Activated T-helper 17 cell treated with anti-CD3 and anti-CD28 coated beads, Interleukin-2, amount 50 U/mL, for 72 hours (primary cell): ENCODE measurements around the gene CTBP1. TPM values are rescaled to one million over a fixed set of nuclear protein-coding genes. Genes with fewer than 3 reads are reported as not detected.

Source experiments
- ATAC-seq: fragments of 150-1000 bp; cut with Tn5 transposase; replicated peaks from 2 replicates; pipeline ENCODE4 v1.10.0; 2021; ENCODE audit warnings: mild to moderate bottlenecking, moderate library complexity
- H3K27ac Mint-ChIP-seq: one replicate; pipeline ENCODE4 v1.8.0; 2022; ENCODE audit warnings: mixed read lengths
- H3K27me3 Mint-ChIP-seq: one replicate; pipeline ENCODE4 v1.8.0; 2022; ENCODE audit warnings: mixed read lengths
- H3K36me3 Mint-ChIP-seq: one replicate; pipeline ENCODE4 v1.8.0; 2022; ENCODE audit warnings: low read depth, mild to moderate bottlenecking, mixed read lengths
- H3K4me1 Mint-ChIP-seq: one replicate; pipeline ENCODE4 v1.8.0; 2022; ENCODE audit warnings: mixed read lengths
- H3K4me3 Mint-ChIP-seq: one replicate; pipeline ENCODE4 v1.8.0; 2022; ENCODE audit warnings: mild to moderate bottlenecking, mixed read lengths
- H3K9me3 Mint-ChIP-seq: one replicate; pipeline ENCODE4 v1.8.0; 2022; ENCODE audit warnings: mixed read lengths
- total RNA-seq, 2 donors: library from RNA; stranded (reverse); gene quantifications; one replicate each; pipeline ENCODE4 v1.2.3, GENCODE V29; 2022

Gene CTBP1
- total RNA-seq, 2 donors from 2014 or later: 117 to 173 TPM

GRCh38 chr4:1194010-1194900 is 54.7 kb downstream of the CTBP1 start:
- Mint-ChIP-seq H3K27ac (no peak overlapping the region), H3K4me3 (no peak overlapping the region), H3K36me3 (no peaks in the 10 kb centered on the region), H3K9me3 (no peaks in the 10 kb centered on the region), H3K27me3 (no peaks in the 10 kb centered on the region), H3K4me1 (no peaks in the 10 kb centered on the region)
- ATAC-seq: no peak

- no peak for ATAC-seq
- Mint-ChIP-seq H3K36me3 (no peaks in the 10 kb centered on the region), H3K4me1 (no peaks in the 10 kb centered on the region), H3K9me3 (no peaks in the 10 kb centered on the region), H3K27ac (no peak overlapping the region), H3K27me3 (no peaks in the 10 kb centered on the region), H3K4me3 (no peak overlapping the region)
Observed at GRCh38 chr4:1193206-1194009, 55.5 kb downstream of the CTBP1 start.

GRCh38 chr4:1192493-1193205 is 56.3 kb downstream of the CTBP1 start:
- H3K9me3 Mint-ChIP-seq: no peaks in the 10 kb centered on the region
- no peaks in the 10 kb centered on the region for H3K4me1 Mint-ChIP-seq

GRCh38 chr4:1192091-1192492 is 56.8 kb downstream of the CTBP1 start:
- Mint-ChIP-seq H3K9me3 (no peaks in the 10 kb centered on the region), H3K4me3 (no peak overlapping the region), H3K4me1 (peaks cover 3% of the 10 kb centered on the region), H3K36me3 (no peaks in the 10 kb centered on the region), H3K27ac (no peak overlapping the region), H3K27me3 (no peaks in the 10 kb centered on the region)
- no peak for ATAC-seq

More at GRCh38 chr4:1192493-1193205, 56.3 kb downstream of the CTBP1 start:
- H3K4me3 Mint-ChIP-seq: no peak overlapping the region
- H3K27ac Mint-ChIP-seq: no peak overlapping the region
- ATAC-seq: no peak
- no peaks in the 10 kb centered on the region for H3K36me3 Mint-ChIP-seq
- H3K27me3 Mint-ChIP-seq: no peaks in the 10 kb centered on the region

GRCh38 chr4:1191621-1192020 is 57.3 kb downstream of the CTBP1 start:
- no peaks in the 10 kb centered on the region for H3K36me3 Mint-ChIP-seq
- H3K4me1 Mint-ChIP-seq: peaks cover 5% of the 10 kb centered on the region
- no peak for ATAC-seq
- H3K27me3 Mint-ChIP-seq: no peaks in the 10 kb centered on the region
- no peak overlapping the region for H3K4me3 Mint-ChIP-seq
- H3K27ac Mint-ChIP-seq: no peak overlapping the region
- no peaks in the 10 kb centered on the region for H3K9me3 Mint-ChIP-seq

- no peaks in the 10 kb centered on the region for H3K27me3 Mint-ChIP-seq
- ATAC-seq: peak; percentile 97
- peaks cover 5% of the 10 kb centered on the region for H3K4me1 Mint-ChIP-seq
- no peak overlapping the region for H3K4me3 Mint-ChIP-seq
- no peaks in the 10 kb centered on the region for H3K9me3 Mint-ChIP-seq
- H3K36me3 Mint-ChIP-seq: no peaks in the 10 kb centered on the region
- H3K27ac Mint-ChIP-seq: no peak overlapping the region
Observed at GRCh38 chr4:1187182-1187581, 61.7 kb downstream of the CTBP1 start.

- Mint-ChIP-seq H3K4me3 (peak overlapping the region; percentile 43), H3K27ac (no peak overlapping the region), H3K4me1 (peaks cover 5% of the 10 kb centered on the region), H3K27me3 (peaks cover 5% of the 10 kb centered on the region), H3K9me3 (peaks cover 7% of the 10 kb centered on the region), H3K36me3 (no peaks in the 10 kb centered on the region)
- no peak for ATAC-seq
Observed at GRCh38 chr4:1183985-1184773, 64.8 kb downstream of the CTBP1 start.

- Mint-ChIP-seq H3K36me3 (no peaks in the 10 kb centered on the region), H3K27me3 (peaks cover 5% of the 10 kb centered on the region), H3K4me3 (no peak overlapping the region), H3K9me3 (peaks cover 7% of the 10 kb centered on the region), H3K27ac (no peak overlapping the region), H3K4me1 (peaks cover 4% of the 10 kb centered on the region)
- ATAC-seq: no peak
Observed at GRCh38 chr4:1182313-1182712, 66.6 kb downstream of the CTBP1 start.

- Mint-ChIP-seq H3K27me3 (peaks cover 5% of the 10 kb centered on the region), H3K9me3 (peaks cover 7% of the 10 kb centered on the region), H3K4me1 (peaks cover 6% of the 10 kb centered on the region), H3K4me3 (no peak overlapping the region), H3K36me3 (no peaks in the 10 kb centered on the region), H3K27ac (no peak overlapping the region)
- no peak for ATAC-seq
Observed at GRCh38 chr4:1180663-1181062, 68.3 kb downstream of the CTBP1 start.

- no peak overlapping the region for H3K4me3 Mint-ChIP-seq
- peaks cover 6% of the 10 kb centered on the region for H3K4me1 Mint-ChIP-seq
- peaks cover 5% of the 10 kb centered on the region for H3K27me3 Mint-ChIP-seq
- no peaks in the 10 kb centered on the region for H3K36me3 Mint-ChIP-seq
- H3K9me3 Mint-ChIP-seq: peaks cover 7% of the 10 kb centered on the region
- no peak overlapping the region for H3K27ac Mint-ChIP-seq
- ATAC-seq: no peak
Observed at GRCh38 chr4:1179976-1180375, 69.0 kb downstream of the CTBP1 start.

- peaks cover 7% of the 10 kb centered on the region for H3K9me3 Mint-ChIP-seq
- no peak overlapping the region for H3K27ac Mint-ChIP-seq
- no peak for ATAC-seq
- no peak overlapping the region for H3K4me3 Mint-ChIP-seq
- H3K36me3 Mint-ChIP-seq: no peaks in the 10 kb centered on the region
- peaks cover 5% of the 10 kb centered on the region for H3K27me3 Mint-ChIP-seq
- peaks cover 6% of the 10 kb centered on the region for H3K4me1 Mint-ChIP-seq
Observed at GRCh38 chr4:1179089-1179441, 69.9 kb downstream of the CTBP1 start.

GRCh38 chr4:1178300-1179088 is 70.4 kb downstream of the CTBP1 start:
- Mint-ChIP-seq H3K36me3 (no peaks in the 10 kb centered on the region), H3K27ac (no peak overlapping the region), H3K27me3 (peaks cover 5% of the 10 kb centered on the region), H3K9me3 (peaks cover 7% of the 10 kb centered on the region), H3K4me3 (no peak overlapping the region), H3K4me1 (peaks cover 6% of the 10 kb centered on the region)
- ATAC-seq: no peak
